ENCODE results near the gene FAM241A.
A peak's percentile ranks its signal among the peaks of the same experiment; 100 is the strongest.
"Not testable (repeated sequence)": the region's sequence is repeated elsewhere in the genome, so short reads cannot be mapped to it uniquely, and the experiment has no call there.

The FAM241A gene

DNA sequence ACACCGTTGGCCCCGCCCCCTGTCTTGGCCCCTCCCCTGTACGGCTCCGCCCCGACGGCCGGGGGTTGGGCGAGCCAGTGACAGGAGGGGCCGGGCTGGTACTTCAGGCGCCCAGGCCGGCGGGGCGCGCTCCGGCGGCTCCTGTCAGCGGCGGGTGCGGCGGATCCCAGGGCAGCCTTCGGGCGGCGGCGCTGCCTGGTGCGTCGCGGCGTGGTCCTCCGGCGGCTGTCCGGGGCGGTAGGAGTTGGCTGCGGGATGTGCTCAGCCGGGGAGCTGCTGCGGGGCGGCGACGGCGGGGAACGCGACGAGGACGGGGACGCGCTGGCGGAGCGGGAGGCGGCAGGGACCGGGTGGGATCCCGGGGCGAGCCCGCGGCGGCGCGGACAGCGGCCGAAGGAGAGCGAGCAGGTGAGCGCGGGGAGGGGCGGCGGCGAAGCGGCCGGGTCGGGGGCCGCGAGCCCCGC, at the start of gene FAM241A:
FAM241A (plus strand) TSS at position 129 of the 464 bp plus-strand sequence; CDS start at position 256, 127 bp downstream.
- DNase-seq (ENCODE audit: low spot score), result peak; percentile 97

DNA sequence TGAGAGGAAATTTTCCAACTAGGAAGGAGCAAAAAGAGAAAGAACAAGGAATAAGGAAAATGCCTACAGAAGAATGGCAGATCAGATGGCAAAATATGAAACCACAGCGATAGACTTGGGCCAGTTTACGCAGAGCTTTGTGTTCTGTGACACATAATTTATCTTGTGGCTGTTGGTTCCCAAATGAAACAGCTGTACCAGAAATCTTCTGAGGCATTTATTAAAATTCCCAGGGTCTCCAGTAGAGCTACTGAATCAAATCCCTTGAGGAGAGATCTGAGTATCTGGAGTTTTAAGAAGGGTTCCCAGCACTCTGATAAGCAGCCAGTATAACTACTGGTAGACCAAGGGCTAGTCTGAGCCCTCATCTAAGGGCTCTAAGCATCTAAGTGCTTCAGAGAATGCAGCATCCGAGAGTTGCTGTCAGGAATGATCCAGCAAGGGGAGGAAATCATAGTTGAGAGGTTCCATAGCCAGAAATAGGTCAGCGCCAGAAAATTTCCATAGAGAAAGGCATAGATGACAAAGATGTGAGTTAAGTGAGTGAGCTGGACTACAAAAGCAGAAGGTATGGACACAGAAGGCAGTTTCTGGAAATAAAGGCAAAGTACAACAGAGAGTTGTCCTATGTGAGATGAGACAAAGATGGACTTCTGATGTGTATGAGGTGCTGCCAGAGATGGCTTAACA, 46.3 kb upstream of the FAM241A start:
- no peak for DNase-seq (ENCODE audit: low spot score)

DNA sequence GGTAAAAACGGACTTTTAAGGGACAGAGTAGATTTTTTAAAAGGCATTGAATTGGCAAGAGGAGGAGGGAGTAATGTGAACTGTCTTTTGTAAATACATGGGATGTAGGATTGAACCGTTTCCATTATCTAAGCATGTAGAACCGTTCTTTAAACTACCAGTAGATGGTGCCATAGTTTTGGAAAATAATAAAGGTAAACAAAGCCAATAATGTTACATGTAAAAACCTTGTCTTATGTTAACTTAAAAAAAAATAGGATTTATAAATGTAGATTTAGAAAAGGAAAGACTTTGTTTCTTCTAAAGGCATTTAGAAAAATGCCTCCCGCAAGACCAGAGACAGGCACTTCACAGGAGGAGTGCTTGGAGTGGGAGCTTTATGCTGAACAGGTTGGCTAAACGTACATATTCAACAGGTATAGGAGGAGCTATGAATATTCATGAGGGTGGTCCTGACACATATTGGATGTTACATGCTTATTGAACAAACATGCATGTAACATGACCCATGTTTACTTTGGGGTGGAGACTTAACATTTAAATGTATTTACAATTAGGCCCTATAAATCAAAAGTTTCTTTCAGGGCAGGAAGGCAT, 45.5 kb upstream of the FAM241A start:
- peak; percentile 48 for DNase-seq (ENCODE audit: low spot score)

DNA sequence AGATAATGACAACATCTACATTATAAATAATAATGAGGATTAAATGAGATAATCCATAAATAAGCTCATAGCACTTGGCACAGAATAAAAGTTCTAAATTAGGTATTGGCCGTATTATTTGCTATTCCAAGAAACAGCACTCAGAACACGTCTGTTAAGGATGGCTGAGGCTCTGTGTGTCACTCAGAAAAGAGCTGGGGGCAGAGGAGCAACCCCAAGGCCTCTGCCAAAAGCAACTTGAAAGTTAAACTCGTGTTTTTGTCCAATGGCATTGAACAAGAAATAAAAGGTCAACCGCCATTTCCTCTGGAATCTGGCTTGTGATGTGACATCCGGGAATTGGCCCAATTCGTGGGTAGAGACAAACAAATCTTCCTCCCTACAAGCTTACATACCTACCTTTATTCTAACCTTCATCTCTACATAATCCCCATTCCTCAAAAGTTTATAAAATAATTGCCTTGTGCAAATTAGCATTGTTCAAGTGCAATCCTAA, 42.3 kb upstream of the FAM241A start:
- no peak for DNase-seq (ENCODE audit: low spot score)

DNA sequence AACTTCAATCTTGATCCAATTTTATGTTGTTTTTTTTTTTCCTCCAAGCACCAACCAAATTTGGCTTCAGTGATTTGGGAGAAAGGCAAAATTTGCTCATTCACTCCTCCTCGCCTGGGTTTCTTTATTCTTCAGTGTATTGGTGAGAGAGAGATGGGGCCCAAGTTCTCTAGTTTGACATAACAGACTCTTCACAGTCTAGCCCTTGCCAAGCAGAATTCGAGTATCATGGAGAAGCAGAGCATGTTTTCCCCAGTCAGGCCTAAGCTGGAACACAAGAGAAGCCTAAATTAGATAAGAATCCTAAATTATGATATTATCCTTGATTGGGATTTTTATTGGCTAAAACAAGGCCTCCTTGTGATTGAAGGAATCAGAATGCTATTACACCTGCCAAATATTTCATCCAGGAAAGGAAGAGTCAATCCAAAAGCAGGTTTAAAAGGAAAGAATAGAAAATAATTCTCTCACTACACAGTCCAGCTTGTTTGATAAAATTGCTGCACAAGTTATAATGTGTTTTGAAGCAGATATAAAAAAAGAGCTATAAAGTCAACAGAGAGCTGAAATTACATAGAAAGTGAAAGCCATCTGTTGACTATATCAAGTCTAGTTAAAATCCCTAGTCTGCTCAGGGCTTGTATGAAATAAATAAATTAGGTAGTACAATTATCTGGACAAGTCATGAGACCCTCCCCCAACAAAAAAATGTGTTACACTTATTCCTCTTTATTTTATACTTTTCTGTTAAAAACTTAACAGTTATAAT, 39.9 kb upstream of the FAM241A start:
- no peak for DNase-seq (ENCODE audit: low spot score)

DNA sequence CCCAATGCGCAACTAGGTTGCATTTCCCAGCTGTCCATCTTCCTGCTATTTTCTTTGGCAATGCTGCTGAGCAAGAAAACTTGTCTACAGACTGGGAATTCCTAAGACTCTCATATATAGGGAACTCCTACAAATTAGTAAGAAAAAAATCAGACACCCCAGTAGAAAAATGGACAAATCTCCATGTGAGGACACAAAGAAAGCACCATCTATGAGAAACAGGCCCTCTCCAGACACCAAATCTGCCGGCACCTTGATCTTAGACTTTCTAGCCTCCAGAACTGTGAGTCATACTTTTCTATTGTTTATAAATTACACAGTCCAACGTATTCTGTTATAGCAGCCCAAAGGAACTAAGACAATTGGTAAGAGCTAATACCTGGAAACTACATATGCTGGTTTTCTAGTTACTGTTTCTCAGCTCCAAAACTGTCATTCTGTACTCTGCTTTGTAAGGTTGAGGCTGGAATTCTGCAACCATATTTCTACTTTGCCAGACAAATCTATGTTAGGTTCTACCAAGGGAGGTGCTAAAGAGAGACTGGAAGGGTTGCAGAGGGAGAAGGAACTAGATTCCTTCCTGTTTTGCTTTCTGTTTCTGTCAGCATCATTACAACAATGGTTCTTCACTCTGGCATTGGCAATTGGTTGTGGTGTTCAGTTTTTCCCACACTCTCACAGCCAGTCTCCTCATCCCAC, 35.7 kb upstream of the FAM241A start:
- peak; percentile 28 for DNase-seq (ENCODE audit: low spot score)

DNA sequence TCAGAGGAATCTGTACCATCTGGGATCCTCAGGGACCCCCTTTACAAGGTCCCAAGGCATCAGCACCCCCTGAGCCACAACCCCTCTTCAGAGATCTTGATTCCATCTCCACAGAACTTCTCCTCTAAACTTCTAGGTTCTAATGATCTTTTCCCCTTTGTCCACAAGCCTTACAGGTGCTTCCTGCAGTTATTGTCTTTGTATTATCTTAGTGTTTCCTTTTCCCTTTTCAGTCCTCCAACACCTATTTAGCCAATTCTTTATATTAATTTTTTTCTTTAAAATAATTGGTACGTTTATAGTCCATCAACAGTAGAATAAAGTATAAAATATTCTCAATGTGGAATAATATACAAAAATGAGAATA, 35.2 kb upstream of the FAM241A start:
- no peak for DNase-seq (ENCODE audit: low spot score)

DNA sequence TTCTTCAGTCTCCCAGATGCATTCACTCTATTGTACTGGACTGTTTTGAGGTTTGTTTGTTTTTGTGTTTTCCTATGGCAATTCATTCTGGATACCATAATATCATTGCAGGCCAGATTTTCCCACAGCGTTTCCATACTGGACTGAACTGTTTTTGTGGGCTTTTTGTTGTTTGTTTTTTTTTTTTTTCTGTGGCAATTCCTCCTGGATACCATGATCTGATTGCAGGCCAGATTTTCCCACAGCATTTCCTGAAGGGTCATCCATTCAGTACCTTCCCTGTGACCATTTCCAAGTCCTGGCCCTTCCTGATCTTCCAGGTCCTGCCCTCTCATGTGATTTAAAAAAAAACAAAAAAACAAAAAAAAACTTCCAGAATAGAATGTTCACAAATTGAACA, 33.9 kb upstream of the FAM241A start:
- DNase-seq (ENCODE audit: low spot score), result no peak

DNA sequence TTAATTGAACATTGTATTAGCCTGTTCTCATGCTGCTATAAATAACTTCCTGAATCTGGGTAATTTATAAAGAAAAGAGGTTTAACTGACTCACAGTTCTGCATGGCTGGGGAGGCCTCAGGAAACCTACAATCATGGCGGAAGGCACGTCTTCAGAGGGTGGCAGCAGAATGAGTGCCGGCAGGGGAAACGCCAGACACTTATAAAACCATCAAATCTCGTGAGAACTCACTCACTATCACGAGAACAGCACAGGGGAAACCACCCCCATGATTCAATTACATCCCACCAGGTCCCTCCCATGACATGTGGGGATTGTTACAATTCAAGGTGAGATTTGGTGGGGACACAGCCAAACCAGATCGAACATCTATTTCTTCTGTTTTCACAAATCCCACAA, 33.2 kb upstream of the FAM241A start:
- DNase-seq (ENCODE audit: low spot score), result not testable (repeated sequence)

DNA sequence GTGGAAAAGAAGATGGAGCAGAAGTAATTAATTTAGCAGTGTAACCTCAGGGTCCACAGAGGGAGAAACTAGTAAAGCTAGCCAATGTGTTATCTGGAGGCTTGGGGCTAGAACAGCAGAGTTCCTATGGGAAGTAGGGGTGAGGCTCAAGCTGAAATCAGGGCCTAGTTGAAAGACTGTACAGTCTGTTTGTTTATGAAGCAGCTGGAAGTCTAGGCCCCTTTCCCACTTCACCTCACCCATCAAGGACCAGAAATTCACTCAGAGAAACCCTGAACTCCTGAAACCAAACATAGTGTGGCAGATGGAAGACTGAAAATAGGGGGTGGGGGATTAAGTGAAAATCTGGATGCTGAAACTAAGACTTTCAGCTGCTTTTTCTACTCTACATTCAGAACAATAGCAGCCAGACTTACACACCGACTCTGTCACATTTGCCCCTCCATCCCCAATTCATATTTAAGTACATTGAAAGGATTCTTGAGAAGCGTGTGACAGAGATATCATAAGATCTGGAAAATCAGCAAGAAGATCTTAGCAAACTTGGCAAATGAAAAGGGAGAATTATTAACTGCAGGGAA, 32.6 kb upstream of the FAM241A start:
- no peak for DNase-seq (ENCODE audit: low spot score)

DNA sequence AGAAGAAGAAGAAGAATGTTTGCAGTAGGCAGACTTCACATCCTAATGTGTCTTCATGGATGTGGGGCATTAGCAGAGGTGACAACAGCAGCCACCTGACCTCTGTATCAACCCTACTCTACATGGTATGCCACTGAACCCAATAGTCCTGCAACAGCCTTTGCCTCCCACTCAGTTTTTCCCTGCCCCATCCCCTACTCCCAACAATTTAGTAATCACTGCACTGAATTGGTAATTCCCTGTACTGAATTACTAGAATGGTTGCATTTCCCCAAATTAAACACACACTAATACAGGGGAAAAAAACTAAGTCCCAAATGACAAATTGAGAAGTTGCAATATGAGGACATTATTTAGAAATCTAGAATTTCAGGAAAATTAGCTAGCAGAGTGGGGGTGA, 31.4 kb upstream of the FAM241A start:
- no peak for DNase-seq (ENCODE audit: low spot score)

DNA sequence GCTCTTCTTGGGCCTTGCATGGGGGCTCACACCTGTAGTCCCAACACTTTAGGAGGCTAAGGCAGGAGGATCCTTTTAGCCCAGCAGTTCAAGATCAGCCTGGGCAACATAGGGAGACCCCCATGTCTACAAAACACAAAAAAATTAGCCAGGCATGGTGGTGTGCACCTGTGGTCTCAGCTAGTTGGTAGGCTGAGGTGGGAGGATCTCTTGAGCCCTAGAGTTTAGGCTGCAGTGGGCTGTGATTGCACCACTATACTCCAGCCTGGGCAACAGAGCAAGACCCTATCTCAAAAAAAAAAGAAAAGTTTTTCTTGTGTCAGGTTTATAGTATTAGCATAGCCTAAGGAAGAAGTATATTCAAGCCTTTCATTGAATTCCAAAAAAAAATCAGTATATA, 30.8 kb upstream of the FAM241A start:
- DNase-seq (ENCODE audit: low spot score), result no peak

DNA sequence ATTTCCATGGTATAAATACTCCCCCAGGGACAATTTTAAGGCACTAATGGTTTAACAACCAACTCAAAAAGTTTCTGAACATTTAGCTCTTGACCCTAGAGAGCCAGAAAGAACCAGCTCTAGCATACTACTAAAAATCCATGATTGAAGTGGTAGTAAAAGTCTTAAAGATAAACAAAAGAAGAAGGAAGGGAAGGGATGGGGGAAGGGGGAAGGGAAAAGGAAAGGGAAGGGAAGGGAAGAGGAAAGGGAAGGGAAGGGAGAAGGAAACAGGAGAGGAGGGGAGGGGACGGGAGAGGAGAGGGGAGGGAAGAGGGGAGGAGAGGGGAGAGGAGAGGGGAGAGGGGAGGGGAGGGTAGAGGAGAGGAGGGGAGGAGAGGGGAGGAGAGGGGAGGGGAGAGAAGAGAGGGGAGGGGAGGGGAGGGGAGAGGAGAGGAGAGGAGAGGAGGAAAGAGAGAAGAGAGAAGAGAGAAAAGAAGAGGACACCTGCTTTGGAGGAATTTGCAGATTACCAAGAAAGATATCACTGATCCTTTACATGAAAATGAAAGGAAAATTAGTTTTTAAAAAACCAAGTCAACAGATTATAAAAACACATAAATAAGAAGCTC, 26.4 kb upstream of the FAM241A start:
- no peak for DNase-seq (ENCODE audit: low spot score)

DNA sequence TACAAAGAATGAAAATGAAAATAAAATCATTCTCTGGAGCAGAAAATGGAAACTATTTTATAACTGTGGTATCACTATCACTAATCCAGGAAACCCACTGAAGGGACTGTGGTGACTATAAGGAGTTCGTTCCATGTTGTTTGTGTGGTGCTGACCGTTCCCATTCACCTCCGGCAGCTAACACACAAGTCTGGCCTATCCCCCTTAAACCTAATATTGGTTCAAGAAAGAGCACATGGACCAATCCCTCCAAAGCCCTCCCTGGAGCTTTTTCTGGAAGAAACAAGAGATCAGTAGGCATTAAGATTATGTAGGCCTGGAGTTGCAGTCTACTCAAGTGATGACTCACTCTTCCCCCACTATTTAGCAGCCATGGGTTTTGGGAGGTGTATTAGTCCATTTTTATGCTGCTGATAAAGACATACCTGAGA, 25.9 kb upstream of the FAM241A start:
- DNase-seq (ENCODE audit: low spot score), result peak; percentile 7

DNA sequence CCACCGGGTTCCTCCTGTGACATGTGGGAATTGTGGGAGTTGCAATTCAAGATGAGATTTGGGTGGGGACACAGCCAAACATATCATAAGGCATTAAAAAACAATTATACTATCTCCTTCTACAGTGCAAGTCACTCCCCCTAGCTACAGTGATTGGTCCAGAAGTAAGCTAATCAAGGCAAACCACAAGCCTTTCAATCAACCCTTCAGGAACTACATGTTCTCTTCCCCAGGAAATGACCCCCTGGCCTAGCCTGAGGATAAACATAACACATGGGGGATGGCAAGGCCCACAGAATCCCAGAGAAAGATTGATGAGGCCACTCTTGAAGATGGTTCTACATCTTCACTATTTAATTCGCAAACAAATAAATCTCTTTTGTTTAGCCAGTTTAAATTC, 25.2 kb upstream of the FAM241A start:
- no peak for DNase-seq (ENCODE audit: low spot score)

DNA sequence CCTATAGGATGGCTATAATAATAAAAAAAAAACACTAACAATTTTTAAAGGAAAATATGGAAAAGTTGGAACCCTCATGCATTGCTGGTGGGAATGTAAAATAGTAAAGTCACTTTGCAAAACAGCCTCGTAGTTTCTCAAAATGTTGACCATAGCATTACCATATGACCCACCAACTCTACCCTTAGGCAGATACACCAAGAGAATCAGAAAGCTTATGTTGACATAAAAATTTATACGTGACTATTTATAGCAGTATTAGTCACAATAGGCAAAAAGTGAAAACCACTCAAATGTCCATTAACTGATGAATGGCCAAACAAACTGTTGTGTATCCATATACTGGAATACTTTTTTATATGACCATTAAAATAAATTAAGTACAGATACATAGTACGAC, 19.8 kb upstream of the FAM241A start:
- no peak for DNase-seq (ENCODE audit: low spot score)

DNA sequence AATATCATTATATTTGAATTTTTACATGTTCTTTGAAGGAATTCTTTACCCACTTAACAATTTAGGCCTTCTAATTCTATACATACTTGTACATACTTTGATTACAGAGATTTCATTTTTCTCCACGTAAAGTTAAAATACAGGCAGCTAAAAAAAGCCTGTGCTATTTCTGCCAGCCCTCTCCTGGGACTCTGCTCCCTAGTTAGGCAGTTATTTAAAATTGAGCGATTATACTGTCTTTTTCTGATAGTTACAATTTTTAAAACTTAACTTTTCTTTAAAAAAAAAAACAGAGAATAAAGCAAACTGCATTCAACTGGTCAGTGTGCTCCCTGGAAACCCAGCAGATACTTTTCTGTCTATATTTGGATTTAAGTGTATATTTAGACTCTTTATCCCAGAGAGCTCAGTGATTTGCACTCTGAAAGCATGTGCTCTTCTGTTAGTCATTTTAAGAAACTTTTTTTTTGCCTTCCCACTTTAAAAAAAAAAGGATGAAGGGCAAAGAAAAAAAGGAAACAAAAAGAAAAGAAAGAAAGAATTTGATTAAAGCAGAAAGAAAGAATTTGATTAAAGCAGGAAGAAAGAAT, 18.1 kb upstream of the FAM241A start:
- DNase-seq (ENCODE audit: low spot score), result no peak

DNA sequence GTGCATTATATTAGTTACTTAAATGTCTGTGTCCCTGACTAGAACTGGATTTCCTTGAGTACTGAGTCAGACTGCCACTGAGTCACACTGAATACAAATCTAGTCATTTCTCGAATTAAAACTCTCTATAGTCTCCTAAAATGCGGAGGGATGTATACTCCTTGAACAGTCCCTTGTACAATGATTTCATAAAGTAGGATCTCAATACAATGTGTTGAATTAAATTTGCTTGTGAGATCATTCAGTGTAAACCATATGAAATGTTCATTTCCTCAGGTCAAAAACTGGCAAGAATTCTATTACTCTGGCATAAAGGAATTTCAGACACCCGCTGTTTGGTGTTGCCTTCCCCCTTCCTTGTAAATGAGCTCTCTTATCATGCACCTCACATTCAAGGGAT, 17.5 kb upstream of the FAM241A start:
- DNase-seq (ENCODE audit: low spot score), result no peak

DNA sequence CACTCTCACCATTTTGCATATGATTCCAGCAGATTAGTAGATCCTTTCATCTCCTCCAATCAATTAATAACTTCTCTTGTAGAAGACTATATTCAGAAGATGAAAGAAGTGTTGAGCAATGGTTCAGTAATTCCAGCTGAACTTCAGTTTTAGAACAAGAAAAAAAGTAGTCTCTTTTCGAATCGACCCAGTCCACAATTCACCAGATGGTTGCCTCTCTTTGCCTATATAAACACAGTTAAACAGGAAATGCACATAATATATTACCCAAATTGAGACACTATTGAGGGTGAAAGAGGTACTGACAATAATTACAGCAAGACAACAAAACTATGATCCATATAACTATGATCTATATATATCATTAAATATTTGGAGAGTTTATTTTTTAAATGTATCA, 16.8 kb upstream of the FAM241A start:
- no peak for DNase-seq (ENCODE audit: low spot score)

DNA sequence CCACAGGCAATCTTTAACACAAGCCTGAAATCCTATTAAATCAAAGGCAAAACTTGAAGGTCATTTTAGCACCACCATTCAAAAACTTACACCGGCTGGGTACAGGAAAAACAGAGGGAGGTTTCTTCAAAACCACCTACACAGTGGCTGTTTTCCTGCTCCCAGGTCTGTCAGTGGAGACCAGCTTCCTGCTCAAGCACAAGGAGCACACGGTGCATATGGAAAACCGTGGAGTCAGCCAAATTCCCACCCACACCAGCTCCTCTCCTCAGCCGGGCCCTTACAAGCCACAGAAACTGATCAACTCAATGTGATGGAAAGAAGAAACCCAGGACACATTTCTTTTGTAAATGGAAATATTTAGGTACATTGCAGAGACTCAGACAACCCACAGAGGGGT, 14.3 kb upstream of the FAM241A start:
- DNase-seq (ENCODE audit: low spot score), result no peak

DNA sequence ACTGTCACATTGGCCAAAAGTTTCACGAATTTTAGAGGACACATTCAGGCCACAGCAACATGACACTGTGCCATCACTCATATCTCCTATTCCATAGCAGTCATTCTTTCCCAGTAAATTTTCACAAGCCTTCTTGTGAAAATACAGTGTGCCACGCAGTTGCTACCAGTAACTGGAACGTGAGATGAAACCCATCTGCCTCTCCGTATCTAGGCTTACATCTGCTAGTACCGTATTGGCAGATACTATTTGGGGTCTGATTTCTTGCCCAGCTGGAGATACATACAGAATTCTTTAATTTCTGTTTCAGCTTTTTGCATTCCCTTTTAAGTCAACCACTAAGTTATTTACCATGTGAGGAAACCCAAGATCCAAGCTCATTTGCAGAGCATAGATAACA, 8.7 kb upstream of the FAM241A start:
- DNase-seq (ENCODE audit: low spot score), result no peak

Data from germinal center (tissue), 1 donor.